H1 (cell line): ENCODE measurements around the gene CDC14B. TPM values are rescaled to one million over a fixed set of nuclear protein-coding genes. Genes with fewer than 3 reads are reported as not detected.

Source experiments
- CTCF ChIA-PET: fragments of 300-600 bp; sonication (Branson Sonifier 250); formaldehyde crosslinking; loops from one replicate; lab custom pipeline; 2021; ENCODE audit not compliant: partially characterized antibody; lab: Charles Lee
- POLR2A ChIA-PET: fragments of 300-600 bp; sonication (Branson Sonifier 250); formaldehyde crosslinking; loops from one replicate; lab custom pipeline; 2021; ENCODE audit warnings: inconsistent platforms; ENCODE audit not compliant: partially characterized antibody; lab: Charles Lee
- DNase-seq, 2 experiments: peaks; one replicate each; pipeline versions ENCODE4 v3.0.0 to v3.0.0-alpha.2; 2010 to 2022; ENCODE audit warnings: low spot score in 2 of 2, low read depth in 1 of 2, mixed read lengths in 1 of 2
- FAIRE-seq: peaks from 2 replicates; lab custom pipeline; 2011; peaks lifted over from hg19 to GRCh38; lab: Jason Lieb, UNC
- H2AFZ ChIP-seq: 2 replicates; pipeline ENCODE4 v1.8.1; 2012; ENCODE audit warnings: low read length, inconsistent platforms
- H2AK5ac ChIP-seq: 2 replicates; pipeline ENCODE4 v1.6.1; 2013; ENCODE audit warnings: low read depth, low read length
- H2BK120ac ChIP-seq: replicated peaks from 2 replicates; pipeline ENCODE3; 2013; ENCODE audit warnings: low read depth, low read length, inconsistent platforms
- H2BK12ac ChIP-seq: 2 replicates; pipeline ENCODE4 v1.6.1; 2013; ENCODE audit warnings: low read depth, low read length
- H2BK15ac ChIP-seq: 2 replicates; pipeline ENCODE4 v1.6.1; 2013; ENCODE audit warnings: low read length
- H2BK20ac ChIP-seq: 2 replicates; pipeline ENCODE4 v1.6.1; 2013; ENCODE audit warnings: low read length
- H2BK5ac ChIP-seq: 2 replicates; pipeline ENCODE4 v1.6.1; 2013; ENCODE audit warnings: low read depth, low read length
- H3K14ac ChIP-seq: 2 replicates; pipeline ENCODE4 v1.6.1; 2013; ENCODE audit warnings: inconsistent platforms; ENCODE audit not compliant: insufficient read length
- H3K18ac ChIP-seq: 2 replicates; pipeline ENCODE4 v1.6.1; 2013; ENCODE audit warnings: low read length; ENCODE audit errors: extremely low read depth
- H3K23ac ChIP-seq: 2 replicates; pipeline ENCODE4 v1.6.1; 2013; ENCODE audit warnings: inconsistent platforms; ENCODE audit not compliant: insufficient read length
- H3K23me2 ChIP-seq: 2 replicates; pipeline ENCODE4 v1.6.1; 2013; ENCODE audit warnings: low read depth, low read length
- H3K27ac ChIP-seq: 2 replicates; pipeline ENCODE4 v1.6.1; 2011; ENCODE audit warnings: low read depth, low read length, inconsistent platforms
- H3K27me3 ChIP-seq, 4 experiments: replicated peaks in 1 of 4; 1 replicate in 1 of 4; 2 replicates in 3 of 4; pipeline versions ENCODE4 v1.6.1 to v1.8.1; 2011 to 2013; ENCODE audit warnings: low read length in 3 of 4, mild to moderate bottlenecking in 3 of 4, inconsistent platforms in 2 of 4, mixed read lengths in 2 of 4, moderate library complexity in 1 of 4; ENCODE audit not compliant: control insufficient read depth in 3 of 4, insufficient read depth in 3 of 4; ENCODE audit errors: extremely low read depth in 1 of 4
- H3K36me3 ChIP-seq, 4 experiments: 2 replicates each; pipeline versions ENCODE4 v1.6.1 to v1.8.1; 2011 to 2013; ENCODE audit warnings: mild to moderate bottlenecking in 4 of 4, low read length in 3 of 4, moderate library complexity in 2 of 4, control low read depth in 1 of 4, inconsistent platforms in 1 of 4; ENCODE audit not compliant: insufficient read depth in 4 of 4, control insufficient read depth in 2 of 4
- H3K4ac ChIP-seq: replicated peaks from 2 replicates; pipeline ENCODE3; 2013; ENCODE audit warnings: low read length, low read depth, mixed read lengths, inconsistent platforms; ENCODE audit not compliant: insufficient read length
- H3K4me1 ChIP-seq, 4 experiments: replicated peaks in 1 of 4; 1 replicate in 1 of 4; 2 replicates in 3 of 4; pipeline versions ENCODE4 v1.6.1 to v1.8.1; 2011 to 2013; ENCODE audit warnings: low read length in 3 of 4, inconsistent platforms in 2 of 4, mixed read lengths in 1 of 4; ENCODE audit not compliant: insufficient read depth in 4 of 4, control insufficient read depth in 3 of 4
- H3K4me2 ChIP-seq, 2 experiments: 2 replicates each; pipeline versions ENCODE4 v1.6.1 to v1.8.1; 2011 to 2013; ENCODE audit warnings: low read depth in 2 of 2, low read length in 2 of 2, control low read depth in 1 of 2, inconsistent platforms in 1 of 2, mild to moderate bottlenecking in 1 of 2; ENCODE audit not compliant: insufficient read depth in 1 of 2
- H3K4me3 ChIP-seq, 4 experiments: fragments of 200-600, 300-600 bp in 1 of 4; sonication (generic), shearing (Covaris generic), sonication (Bioruptor Twin) in 1 of 4; 2 replicates each; pipeline versions ENCODE4 v1.5.1 to v1.8.1; 2011 to 2016; ENCODE audit warnings: low read length in 4 of 4, low read depth in 3 of 4, control low read depth in 2 of 4, inconsistent platforms in 2 of 4, mild to moderate bottlenecking in 2 of 4, mixed read lengths in 1 of 4, moderate library complexity in 1 of 4; ENCODE audit not compliant: insufficient read depth in 2 of 4; ENCODE audit errors: extremely low read depth in 1 of 4
- H3K56ac ChIP-seq: replicated peaks from 2 replicates; pipeline ENCODE3; 2013; ENCODE audit warnings: low read depth, mild to moderate bottlenecking, mixed read lengths, low read length, inconsistent platforms; ENCODE audit not compliant: insufficient read length
- H3K79me1 ChIP-seq: 2 replicates; pipeline ENCODE4 v1.6.1; 2013; ENCODE audit warnings: low read depth, low read length, control low read depth
- H3K79me2 ChIP-seq, 2 experiments: 2 replicates each; pipeline versions ENCODE4 v1.6.1 to v1.8.1; 2012 to 2013; ENCODE audit warnings: low read length in 2 of 2, mild to moderate bottlenecking in 2 of 2, inconsistent platforms in 1 of 2; ENCODE audit not compliant: insufficient read depth in 2 of 2, control insufficient read depth in 1 of 2
- H3K9ac ChIP-seq, 4 experiments: replicated peaks in 1 of 4; 1 replicate in 1 of 4; 2 replicates in 3 of 4; pipeline versions ENCODE4 v1.6.1 to v1.8.1; 2011 to 2013; ENCODE audit warnings: low read depth in 3 of 4, low read length in 3 of 4, control low read depth in 2 of 4, mild to moderate bottlenecking in 2 of 4, moderate library complexity in 2 of 4, inconsistent platforms in 1 of 4; ENCODE audit errors: extremely low read depth in 1 of 4
- H3K9me3 ChIP-seq, 2 experiments: 2 replicates each; pipeline versions ENCODE4 v1.6.1 to v1.8.1; 2012 to 2013; ENCODE audit warnings: mild to moderate bottlenecking in 2 of 2, moderate library complexity in 2 of 2, control low read depth in 1 of 2, inconsistent platforms in 1 of 2, low read depth in 1 of 2, low read length in 1 of 2, mixed read lengths in 1 of 2; ENCODE audit not compliant: insufficient read depth in 2 of 2
- H4K20me1 ChIP-seq, 2 experiments: replicated peaks in 1 of 2; 2 replicates each; pipeline versions ENCODE3 to v1.8.1; 2011 to 2013; ENCODE audit warnings: inconsistent platforms in 2 of 2, low read length in 2 of 2, mild to moderate bottlenecking in 1 of 2; ENCODE audit not compliant: insufficient read depth in 2 of 2, control insufficient read depth in 1 of 2
- H4K5ac ChIP-seq: 2 replicates; pipeline ENCODE4 v1.6.1; 2013; ENCODE audit warnings: low read length, low read depth, mixed read lengths, inconsistent platforms; ENCODE audit not compliant: insufficient read length
- H4K8ac ChIP-seq: 2 replicates; pipeline ENCODE4 v1.8.0; 2013; ENCODE audit warnings: mild to moderate bottlenecking, moderate library complexity, low read length, inconsistent platforms; ENCODE audit not compliant: insufficient read depth; ENCODE audit errors: extremely low read depth
- H4K91ac ChIP-seq: replicated peaks from 2 replicates; pipeline ENCODE3; 2013; ENCODE audit warnings: low read length, mixed read lengths, inconsistent platforms; ENCODE audit not compliant: insufficient read length
- ASH2L ChIP-seq: fragments of 200-600, 300-600 bp; sonication (generic); IDR thresholded peaks from one replicate; pipeline ENCODE4 v1.7.1; 2017; ENCODE audit warnings: low read length
- ATF3 ChIP-seq: IDR thresholded peaks from 2 replicates; pipeline ENCODE4 v1.6.1; 2011; ENCODE audit warnings: low read depth, mild to moderate bottlenecking, low read length; ENCODE audit not compliant: insufficient read depth
- CBX8 ChIP-seq: fragments of 300-800, 300-1000 bp; sonication (generic); IDR thresholded peaks from 2 replicates; pipeline ENCODE4 v1.7.1; 2016; ENCODE audit warnings: low read depth, low read length, borderline replicate concordance
- EZH2 ChIP-seq: fragments of 200-600 bp; sonication (generic); IDR thresholded peaks from 2 replicates; pipeline ENCODE4 v1.7.1; 2012; ENCODE audit warnings: low read depth, mild to moderate bottlenecking, moderate library complexity, low read length, inconsistent platforms; ENCODE audit not compliant: severe bottlenecking
- GTF2F1 ChIP-seq: IDR thresholded peaks from 2 replicates; pipeline ENCODE4 v1.6.1; 2012; ENCODE audit warnings: low read depth, low read length, improper control_type of control experiment, borderline replicate concordance
- HDAC6 ChIP-seq: IDR thresholded peaks from one replicate; pipeline ENCODE4 v1.7.1; 2012; ENCODE audit warnings: low read depth, mild to moderate bottlenecking, inconsistent platforms, low read length, moderate library complexity
- KDM1A ChIP-seq: fragments of 200-600, 300-600 bp; sonication (generic); IDR thresholded peaks from 2 replicates; pipeline ENCODE4 v1.7.1; 2016; ENCODE audit warnings: mild to moderate bottlenecking, low read length, borderline replicate concordance
- KDM5A ChIP-seq: fragments of 200-600 bp; IDR thresholded peaks from 2 replicates; pipeline ENCODE4 v1.7.1; 2012; ENCODE audit warnings: mild to moderate bottlenecking, low read length, inconsistent platforms, mixed read lengths
- NANOG ChIP-seq: IDR thresholded peaks from 2 replicates; pipeline ENCODE4 v1.6.1; 2011; ENCODE audit warnings: low read length, low read depth, mild to moderate bottlenecking, inconsistent platforms; ENCODE audit not compliant: insufficient read depth, poor library complexity, severe bottlenecking
- RAD21 ChIP-seq, 2 experiments: IDR thresholded peaks in 1 of 2; conservative IDR thresholded peaks in 1 of 2; 2 replicates each; pipeline ENCODE4 v1.6.1; 2011; ENCODE audit warnings: low read depth in 2 of 2, low read length in 2 of 2, improper control_type of control experiment in 1 of 2, inconsistent platforms in 1 of 2, mild to moderate bottlenecking in 1 of 2, moderate library complexity in 1 of 2
- RNF2 ChIP-seq: fragments of 200-900, 300-1000 bp; sonication (generic); IDR thresholded peaks from 2 replicates; pipeline ENCODE4 v1.7.1; 2016; ENCODE audit warnings: borderline replicate concordance, low read depth, mild to moderate bottlenecking, antibody characterized with exemption, low read length; ENCODE audit not compliant: poor library complexity, severe bottlenecking; ENCODE audit errors: missing control alignments
- RXRA ChIP-seq: IDR thresholded peaks from 2 replicates; pipeline ENCODE4 v1.6.1; 2011; ENCODE audit warnings: low read depth, mild to moderate bottlenecking, low read length, moderate library complexity; ENCODE audit not compliant: insufficient read depth
- WGBS, 2 experiments: shearing (Covaris generic) in 1 of 2; methylation state at CpG; one replicate each; pipeline versions ENCODE4 v1.1.6 to v1.1.7; 2013 to 2015; ENCODE audit warnings: low lambda C conversion rate in 2 of 2, mixed read lengths in 2 of 2, inconsistent platforms in 1 of 2, low coverage in 1 of 2, missing lambda C conversion rate in 1 of 2; ENCODE audit not compliant: insufficient replicate concordance in 2 of 2, insufficient coverage in 1 of 2, insufficient read length in 1 of 2; ENCODE audit errors: extremely low coverage in 1 of 2, missing lambda C conversion rate in 1 of 2; 5-methylcytosine and 5-hydroxymethylcytosine counted together
- polyA plus RNA-seq, 7 experiments: library from polyadenylated mRNA; depleted of rRNA in 3 of 7; stranded (reverse) in 5 of 7; unstranded in 2 of 7; fragments of >200 nt in 5 of 7; fragments of 200-250 nt in 2 of 7; gene quantifications; 1 replicate in 5 of 7; 2 replicates in 1 of 7; 4 replicates in 1 of 7; pipeline versions ENCODE4 v1.2.1 to v1.2.3, GENCODE V29; 2011 to 2013; ENCODE audit warnings: missing spikeins in 2 of 7, mixed read lengths in 2 of 7
- total RNA-seq: library from RNA; stranded (reverse); fragmentation: NEBNext Ultra II Directional; extraction: Animal tissue kit (Norgen Biotek cat#: 25700); gene quantifications from 2 replicates; pipeline ENCODE4 v1.2.1, GENCODE V29; 2021

Gene CDC14B
- total and polyA plus RNA-seq, 2 of the 8 experiments (the other 6 are each of a cell fraction or from before 2014, with no cell fraction given), result 17.2 to 44.6 TPM

- no peak overlapping the region for H2BK120ac ChIP-seq
- H3K56ac ChIP-seq, result no peak overlapping the region
- no peak overlapping the region for H2BK5ac ChIP-seq
- H3K27me3 ChIP-seq, result no peaks in the 10 kb centered on the region
- no peaks in the 10 kb centered on the region for H3K23me2 ChIP-seq
- no peak overlapping the region for H4K91ac ChIP-seq
- H2BK20ac ChIP-seq, result no peak overlapping the region
- no peaks in the 10 kb centered on the region for H3K36me3 ChIP-seq
- H2AK5ac ChIP-seq, result no peak overlapping the region
- H3K4me2 ChIP-seq, result no peak overlapping the region
- no peak overlapping the region for H3K18ac ChIP-seq
- no peak overlapping the region for H3K9ac ChIP-seq
- CTCF ChIA-PET, result interaction anchor here (0.6 to 1.2 kb wide), 3 partner anchors 46 to 330 kb away, joined by 3 to 4 read pairs (median 3); no protein-coding TSS in a partner anchor
- no peak overlapping the region for H3K14ac ChIP-seq
- peaks cover 3 to 63% of the 10 kb centered on the region in 2 experiments; a peak in 2 of 4 replicates for H3K79me2 ChIP-seq
- FAIRE-seq, result no peak
- POLR2A ChIA-PET, result no interaction called here
- no peaks in the 10 kb centered on the region for H3K9me3 ChIP-seq
- no peak overlapping the region for H3K27ac ChIP-seq
- H4K5ac ChIP-seq, result no peak overlapping the region
- H3K4ac ChIP-seq, result no peak overlapping the region
- peaks cover 2 to 5% of the 10 kb centered on the region in 2 experiments for H4K20me1 ChIP-seq
- no peak overlapping the region for H2AFZ ChIP-seq
- no peak overlapping the region for H3K4me3 ChIP-seq
- H2BK15ac ChIP-seq, result no peak overlapping the region
- WGBS, 2 experiments, result 91% methylated on average over 8 of the region's 8 CpGs; no CpG with 5 or more reads in 1 of the 2 experiments
- H4K8ac ChIP-seq, result no peak overlapping the region
- DNase-seq, result no peak
- no peak overlapping the region for H3K23ac ChIP-seq
- H2BK12ac ChIP-seq, result no peak overlapping the region
- H3K4me1 ChIP-seq, result no peaks in the 10 kb centered on the region; a peak in 1 of 7 replicates
- H3K79me1 ChIP-seq, result no peaks in the 10 kb centered on the region
- TF ChIP-seq RAD21 (IDR thresholded peaks at IDR 0.05 in 1 of 2, conservative IDR thresholded peaks at IDR 0.05 in 1 of 2; ENCODE audit: low read depth in 2 of 2, low read length in 2 of 2) (no peak), RNF2 (no peak), ASH2L (no peak), ATF3 (no peak), KDM1A (no peak), RXRA (no peak), GTF2F1 (no peak), HDAC6 (no peak), EZH2 (no peak), KDM5A (no peak), CBX8 (no peak), NANOG (no peak)
Measured at GRCh38 chr9:96574931-96575351, 44.7 kb downstream of the CDC14B start.
